ENCODE data around the gene DNAJC7.
"Not testable (repeated sequence)": the region's sequence is repeated elsewhere in the genome, so short reads cannot be mapped to it uniquely, and the experiment has no call there.

The DNAJC7 gene

GRCh38 chr17:42013740-42014139, 3.5 kb downstream of the DNAJC7 start:
- H2AK5ac ChIP-seq (ENCODE audit: low read length, severe bottlenecking); H3K27ac ChIP-seq (ENCODE audit: low read length, poor library complexity, severe bottlenecking); H2BK15ac ChIP-seq (ENCODE audit: low read depth, poor library complexity, severe bottlenecking); H3K4me2 ChIP-seq (ENCODE audit: low read length, poor library complexity, severe bottlenecking); H3K4me1 ChIP-seq (ENCODE audit: control insufficient read depth, insufficient read depth, low read depth, low read length); H3K18ac ChIP-seq (ENCODE audit: low read depth in 1 of 2, low read length in 2 of 2); H4K8ac ChIP-seq (ENCODE audit: low read length); H3K4me3 ChIP-seq (ENCODE audit: insufficient read depth in 1 of 2, low read depth in 1 of 2, low read length in 2 of 2); H3K27me3 ChIP-seq (ENCODE audit: control insufficient read depth in 1 of 2, insufficient read depth in 1 of 2, low read length in 2 of 2); H2BK120ac ChIP-seq (ENCODE audit: low read depth, low read length); H4K91ac ChIP-seq (ENCODE audit: low read length); H2BK5ac ChIP-seq (ENCODE audit: low read depth, low read length, poor library complexity, severe bottlenecking); H3K4ac ChIP-seq (ENCODE audit: low read depth in 1 of 2, low read length in 2 of 2); H3K9me3 ChIP-seq (ENCODE audit: control insufficient read depth, low read length); H3K14ac ChIP-seq (ENCODE audit: low read length in 2 of 2); H3K23ac ChIP-seq (ENCODE audit: low read length in 2 of 2); DNase-seq; H3K79me1 ChIP-seq (replicated peaks; ENCODE audit: low read length, poor library complexity, severe bottlenecking); H2AFZ ChIP-seq (ENCODE audit: low read depth, low read length); H2BK12ac ChIP-seq (ENCODE audit: low read length in 2 of 2): not testable (repeated sequence)
- Histone ChIP-seq H3K9ac (ENCODE audit: low read length) (peak overlapping the region; percentile 63), H3K36me3 (ENCODE audit: control insufficient read depth in 1 of 2, insufficient read depth in 2 of 2, low read depth in 1 of 2, low read length in 2 of 2) (peaks cover 5 to 12% of the 10 kb centered on the region in 2 experiments)
- WGBS = 98% methylated on average over 9 of the region's 12 CpGs

- H3K18ac ChIP-seq (ENCODE audit: low read depth in 1 of 2, low read length in 2 of 2); H3K4me1 ChIP-seq (ENCODE audit: control insufficient read depth, insufficient read depth, low read depth, low read length); H3K27me3 ChIP-seq (ENCODE audit: control insufficient read depth in 1 of 2, insufficient read depth in 1 of 2, low read length in 2 of 2); H3K9me3 ChIP-seq (ENCODE audit: control insufficient read depth, low read length); H3K4me3 ChIP-seq (ENCODE audit: insufficient read depth in 1 of 2, low read depth in 1 of 2, low read length in 2 of 2); H3K79me1 ChIP-seq (replicated peaks; ENCODE audit: low read length, poor library complexity, severe bottlenecking); H3K4me2 ChIP-seq (ENCODE audit: low read length, poor library complexity, severe bottlenecking); H3K14ac ChIP-seq (ENCODE audit: low read length in 2 of 2); H3K9ac ChIP-seq (ENCODE audit: low read length); H3K23ac ChIP-seq (ENCODE audit: low read length in 2 of 2); H2BK120ac ChIP-seq (ENCODE audit: low read depth, low read length); H2BK5ac ChIP-seq (ENCODE audit: low read depth, low read length, poor library complexity, severe bottlenecking); H2AFZ ChIP-seq (ENCODE audit: low read depth, low read length); H2BK12ac ChIP-seq (ENCODE audit: low read length in 2 of 2); H2BK15ac ChIP-seq (ENCODE audit: low read depth, poor library complexity, severe bottlenecking); H3K27ac ChIP-seq (ENCODE audit: low read length, poor library complexity, severe bottlenecking); H3K4ac ChIP-seq (ENCODE audit: low read depth in 1 of 2, low read length in 2 of 2); H4K8ac ChIP-seq (ENCODE audit: low read length); DNase-seq; H2AK5ac ChIP-seq (ENCODE audit: low read length, severe bottlenecking); H4K91ac ChIP-seq (ENCODE audit: low read length): not testable (repeated sequence)
- 94% methylated on average over 4 of the region's 4 CpGs for WGBS
- peaks cover 6 to 13% of the 10 kb centered on the region in 2 experiments for H3K36me3 ChIP-seq (ENCODE audit: control insufficient read depth in 1 of 2, insufficient read depth in 2 of 2, low read depth in 1 of 2, low read length in 2 of 2)
Measured at GRCh38 chr17:42012363-42012762, 4.9 kb downstream of the DNAJC7 start.

GRCh38 chr17:42010898-42011516, 6.2 kb downstream of the DNAJC7 start:
- Histone ChIP-seq H3K4ac (ENCODE audit: low read depth in 1 of 2, low read length in 2 of 2) (no peak overlapping the region), H4K8ac (ENCODE audit: low read length) (no peak overlapping the region), H3K27ac (ENCODE audit: low read length, poor library complexity, severe bottlenecking) (no peak overlapping the region), H2BK120ac (ENCODE audit: low read depth, low read length) (no peak overlapping the region), H3K27me3 (ENCODE audit: control insufficient read depth in 1 of 2, insufficient read depth in 1 of 2, low read length in 2 of 2) (no peaks in the 10 kb centered on the region), H3K9ac (ENCODE audit: low read length) (no peak overlapping the region), H3K79me1 (replicated peaks; ENCODE audit: low read length, poor library complexity, severe bottlenecking) (peaks cover 1% of the 10 kb centered on the region), H3K36me3 (ENCODE audit: control insufficient read depth in 1 of 2, insufficient read depth in 2 of 2, low read depth in 1 of 2, low read length in 2 of 2) (peaks cover 6 to 13% of the 10 kb centered on the region in 2 experiments), H2BK15ac (ENCODE audit: low read depth, poor library complexity, severe bottlenecking) (no peak overlapping the region), H3K4me2 (ENCODE audit: low read length, poor library complexity, severe bottlenecking) (no peak overlapping the region), H3K4me3 (ENCODE audit: insufficient read depth in 1 of 2, low read depth in 1 of 2, low read length in 2 of 2) (no peak overlapping the region), H2BK12ac (ENCODE audit: low read length in 2 of 2) (no peak overlapping the region), H4K91ac (ENCODE audit: low read length) (no peak overlapping the region), H2BK5ac (ENCODE audit: low read depth, low read length, poor library complexity, severe bottlenecking) (no peak overlapping the region), H2AFZ (ENCODE audit: low read depth, low read length) (no peak overlapping the region), H3K4me1 (ENCODE audit: control insufficient read depth, insufficient read depth, low read depth, low read length) (peaks cover 7% of the 10 kb centered on the region), H3K18ac (ENCODE audit: low read depth in 1 of 2, low read length in 2 of 2) (no peak overlapping the region), H3K23ac (ENCODE audit: low read length in 2 of 2) (no peak overlapping the region), H3K14ac (ENCODE audit: low read length in 2 of 2) (no peak overlapping the region), H3K9me3 (ENCODE audit: control insufficient read depth, low read length) (no peaks in the 10 kb centered on the region), H2AK5ac (ENCODE audit: low read length, severe bottlenecking) (peak overlapping the region; percentile 89)
- peak; percentile 45 for DNase-seq
- 100% methylated on average over 1 of the region's 3 CpGs for WGBS

GRCh38 chr17:42010266-42010680, 7.0 kb downstream of the DNAJC7 start:
- not testable (repeated sequence) for H3K14ac ChIP-seq (ENCODE audit: low read length in 2 of 2); H3K4ac ChIP-seq (ENCODE audit: low read depth in 1 of 2, low read length in 2 of 2); H2BK12ac ChIP-seq (ENCODE audit: low read length in 2 of 2); H2AK5ac ChIP-seq (ENCODE audit: low read length, severe bottlenecking); H3K79me1 ChIP-seq (replicated peaks; ENCODE audit: low read length, poor library complexity, severe bottlenecking); H2BK5ac ChIP-seq (ENCODE audit: low read depth, low read length, poor library complexity, severe bottlenecking); H3K18ac ChIP-seq (ENCODE audit: low read depth in 1 of 2, low read length in 2 of 2); H3K9ac ChIP-seq (ENCODE audit: low read length); H3K4me3 ChIP-seq (ENCODE audit: insufficient read depth in 1 of 2, low read depth in 1 of 2, low read length in 2 of 2); H3K27me3 ChIP-seq (ENCODE audit: control insufficient read depth in 1 of 2, insufficient read depth in 1 of 2, low read length in 2 of 2); H3K4me1 ChIP-seq (ENCODE audit: control insufficient read depth, insufficient read depth, low read depth, low read length); H4K8ac ChIP-seq (ENCODE audit: low read length); H3K23ac ChIP-seq (ENCODE audit: low read length in 2 of 2); H3K27ac ChIP-seq (ENCODE audit: low read length, poor library complexity, severe bottlenecking); H2AFZ ChIP-seq (ENCODE audit: low read depth, low read length); H2BK120ac ChIP-seq (ENCODE audit: low read depth, low read length); H3K4me2 ChIP-seq (ENCODE audit: low read length, poor library complexity, severe bottlenecking); H4K91ac ChIP-seq (ENCODE audit: low read length); H2BK15ac ChIP-seq (ENCODE audit: low read depth, poor library complexity, severe bottlenecking); DNase-seq; H3K9me3 ChIP-seq (ENCODE audit: control insufficient read depth, low read length)
- WGBS = 31% methylated on average over 5 of the region's 9 CpGs
- peaks cover 6 to 13% of the 10 kb centered on the region in 2 experiments for H3K36me3 ChIP-seq (ENCODE audit: control insufficient read depth in 1 of 2, insufficient read depth in 2 of 2, low read depth in 1 of 2, low read length in 2 of 2)
